Endometrial microvascular endothelial cells (primary cell): ENCODE results near the gene METRNL. TPM values are rescaled to one million over a fixed set of nuclear protein-coding genes. Genes with fewer than 3 reads are reported as not detected.
"Not testable (repeated sequence)": the region's sequence is repeated elsewhere in the genome, so short reads cannot be mapped to it uniquely, and the experiment has no call there.

Experiments used
- in situ Hi-C: cut with HindIII; loops from 2 replicates; pipeline ENCODE4 v1.10.0; 2017; ENCODE audit warnings: low sequenced_read_pairs, low pct_unique_long_range_greater_than_20kb; ENCODE audit errors: inconsistent ontology term
- total RNA-seq: library from RNA; depleted of rRNA; stranded (reverse); fragments of >200 nt; gene quantifications from one replicate; pipeline ENCODE4 v1.2.3, GENCODE V29; 2015; ENCODE audit errors: inconsistent ontology term

Gene METRNL
- total RNA-seq, 1 donor from 2014 or later = 11.9 TPM

DNA sequence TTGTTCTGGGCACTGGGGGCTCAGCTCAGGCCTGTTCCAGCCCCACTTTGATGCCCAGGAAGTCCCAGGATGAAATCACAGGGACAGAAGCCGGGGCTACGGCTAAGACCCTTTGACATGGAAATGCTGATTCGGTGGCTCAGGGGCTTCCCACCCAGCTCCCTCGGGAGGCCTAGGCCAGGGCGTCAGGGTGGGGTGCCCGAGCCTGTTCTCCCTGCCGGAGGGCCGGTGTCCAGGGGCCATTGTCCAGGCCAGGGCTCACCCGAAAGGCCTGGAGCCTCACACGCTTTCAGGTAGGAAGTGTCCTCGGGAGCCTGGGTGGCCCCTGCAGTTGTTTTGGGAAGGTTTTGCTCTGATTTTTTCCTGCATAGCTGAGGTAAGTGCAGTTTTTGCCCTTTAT, 34.0 kb downstream of the METRNL start:
- in situ Hi-C loops = no loop called here

DNA sequence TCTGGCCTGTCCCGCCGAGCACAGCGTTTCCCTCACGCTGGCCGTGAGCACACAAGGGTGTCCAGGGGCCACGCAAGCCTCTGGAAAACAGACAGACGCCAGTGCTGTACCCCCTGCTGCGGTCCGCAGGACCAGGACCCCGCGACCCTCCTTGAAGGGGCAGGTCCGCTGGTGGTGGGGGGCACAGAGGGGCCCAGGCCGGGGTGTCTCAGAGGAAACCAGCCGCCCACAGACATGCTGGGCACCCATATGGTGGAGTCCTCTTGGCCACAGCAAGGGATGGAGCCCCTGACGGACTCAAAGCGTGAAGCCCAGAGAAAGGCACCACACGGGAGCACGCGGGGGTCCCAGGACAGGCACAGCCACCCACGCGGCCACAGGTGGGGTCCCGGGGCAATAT, 34.4 kb downstream of the METRNL start:
- in situ Hi-C loops = no loop called here

GRCh38 chr17:83114706-83115105, 35.3 kb downstream of the METRNL start:
- in situ Hi-C loops = no loop called here

DNA sequence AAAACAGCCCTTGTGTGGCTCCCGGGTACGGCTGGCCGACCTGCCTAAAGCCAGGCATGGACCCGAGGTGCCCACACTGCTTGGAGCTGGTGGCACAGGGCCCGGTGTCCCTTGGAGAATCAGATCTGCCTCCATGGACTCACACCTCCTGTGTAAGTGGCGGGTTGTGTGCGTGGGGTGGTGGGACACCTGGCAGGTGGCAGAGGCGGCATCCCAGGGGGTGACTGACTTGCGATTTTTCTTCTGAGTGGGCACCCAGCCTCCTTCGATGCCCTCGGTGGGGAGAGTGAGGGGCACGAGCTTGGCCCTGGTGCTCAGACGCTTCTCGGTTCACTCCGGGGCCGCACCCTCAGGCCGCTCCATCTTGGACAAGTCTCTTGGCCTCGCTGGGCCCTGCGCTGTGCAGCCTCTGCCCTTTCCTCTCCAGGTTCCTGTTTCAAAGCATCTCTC, 35.8 kb downstream of the METRNL start:
- in situ Hi-C loops = no loop called here

GRCh38 chr17:83115832-83116231, 36.4 kb downstream of the METRNL start:
- in situ Hi-C loops = no loop called here

- in situ Hi-C loops = no loop called here
These were observed 36.9 kb downstream of the METRNL start for GRCh38 chr17:83116311-83116771.

DNA sequence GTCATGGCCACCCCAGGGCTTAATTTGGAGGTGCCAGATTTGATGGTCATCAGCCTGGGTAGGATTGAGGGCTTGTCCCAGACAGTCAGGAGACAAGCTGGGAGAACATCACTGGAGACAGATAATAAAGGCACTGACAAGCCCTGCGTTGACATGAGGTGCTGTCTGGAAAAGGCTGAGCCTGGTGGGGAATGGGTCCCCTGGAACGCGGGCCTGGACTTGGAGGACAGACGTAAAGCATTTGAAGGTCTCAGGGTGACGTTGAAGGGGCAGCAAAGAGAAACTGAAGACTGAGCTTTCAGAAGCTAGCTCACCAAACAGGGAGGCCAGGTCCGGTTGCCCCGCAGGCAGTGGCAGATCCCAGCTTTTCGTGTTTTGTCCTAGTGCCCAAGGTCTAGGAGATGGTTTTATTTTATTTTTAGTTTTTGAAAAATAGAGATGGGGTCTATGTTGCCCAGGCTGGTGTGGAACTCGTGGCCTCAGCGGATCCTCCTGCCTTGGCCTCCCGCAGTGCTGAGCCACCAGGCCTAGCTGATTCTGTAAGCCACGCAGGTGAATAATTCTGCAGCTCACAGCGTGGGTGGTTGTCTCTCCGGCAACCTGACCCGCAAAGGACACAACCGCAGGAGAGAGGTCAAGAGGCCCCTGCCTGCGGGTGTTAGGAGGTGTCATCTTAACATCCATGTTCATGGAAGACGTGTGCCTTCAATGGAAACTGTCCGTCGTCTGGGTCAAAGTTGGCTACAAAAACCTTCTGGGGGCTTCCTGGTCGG, 37.6 kb downstream of the METRNL start:
- in situ Hi-C loops = no loop called here

DNA sequence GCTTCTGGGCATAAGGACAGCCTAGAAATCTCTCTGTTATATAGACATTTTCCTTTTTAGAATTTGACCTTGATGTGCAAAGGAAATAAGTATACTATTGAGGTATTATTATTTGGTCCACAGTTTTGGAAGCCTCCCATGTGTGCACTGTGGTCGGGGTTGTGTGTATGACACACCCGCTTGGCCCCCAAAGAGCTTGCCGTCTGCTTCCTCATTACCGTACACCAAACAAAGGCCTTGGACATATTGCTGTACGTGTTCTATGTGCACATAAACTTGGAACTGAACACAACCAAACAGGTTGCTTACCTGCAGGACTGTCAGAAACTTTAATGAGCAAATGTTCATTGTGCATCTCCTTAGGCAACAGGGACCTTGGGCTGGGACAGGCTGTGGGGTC, 38.2 kb downstream of the METRNL start:
- in situ Hi-C loops = no loop called here

GRCh38 chr17:83118071-83118841, 38.8 kb downstream of the METRNL start:
- in situ Hi-C loops = no loop called here

GRCh38 chr17:83119987-83120864, 40.8 kb downstream of the METRNL start:
- in situ Hi-C loops = no loop called here

GRCh38 chr17:83121473-83121872, 42.1 kb downstream of the METRNL start:
- in situ Hi-C loops = not testable (repeated sequence)

DNA sequence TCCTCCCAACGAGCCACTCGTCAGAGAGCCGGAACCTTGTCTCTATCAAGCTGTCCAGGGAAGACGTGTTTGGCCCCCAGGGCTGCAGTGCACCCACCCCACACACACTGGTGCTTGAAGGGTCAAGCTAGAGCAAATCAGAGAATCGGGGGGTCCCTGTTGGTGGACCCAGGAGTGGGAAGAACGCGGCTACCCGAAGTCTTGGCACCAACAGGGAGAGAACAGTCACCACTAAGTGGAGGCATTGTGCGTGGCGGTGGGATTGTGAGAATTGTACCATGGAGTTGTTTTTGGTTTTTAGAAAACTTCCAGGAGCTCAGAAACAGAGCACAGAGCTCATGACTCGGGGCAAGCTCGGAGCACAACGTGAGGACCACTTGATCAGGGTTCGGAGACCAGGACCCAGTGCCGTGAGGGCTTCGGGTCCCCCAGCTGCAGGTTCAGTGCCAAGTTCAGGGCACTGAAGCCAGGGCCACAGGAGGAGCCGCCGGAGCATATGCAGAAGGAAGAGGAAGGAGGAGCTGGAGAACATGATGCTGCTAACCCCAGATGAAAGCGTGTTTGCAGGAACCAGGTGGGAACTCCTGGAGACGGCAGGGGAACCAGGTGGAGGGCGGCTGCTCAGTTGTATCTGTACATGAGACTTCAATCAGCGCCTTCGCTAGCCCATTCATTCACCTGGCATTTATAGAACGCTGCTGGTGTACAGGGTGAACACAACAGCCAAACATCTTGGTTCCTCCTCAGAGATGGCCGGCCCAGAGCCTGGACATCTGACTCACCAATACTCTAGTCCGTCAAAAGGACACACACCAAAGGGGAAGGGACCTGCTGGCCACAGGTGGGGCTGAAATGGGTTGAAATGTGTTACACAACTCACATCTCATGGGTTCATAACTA, 42.8 kb downstream of the METRNL start:
- in situ Hi-C loops = no loop called here

DNA sequence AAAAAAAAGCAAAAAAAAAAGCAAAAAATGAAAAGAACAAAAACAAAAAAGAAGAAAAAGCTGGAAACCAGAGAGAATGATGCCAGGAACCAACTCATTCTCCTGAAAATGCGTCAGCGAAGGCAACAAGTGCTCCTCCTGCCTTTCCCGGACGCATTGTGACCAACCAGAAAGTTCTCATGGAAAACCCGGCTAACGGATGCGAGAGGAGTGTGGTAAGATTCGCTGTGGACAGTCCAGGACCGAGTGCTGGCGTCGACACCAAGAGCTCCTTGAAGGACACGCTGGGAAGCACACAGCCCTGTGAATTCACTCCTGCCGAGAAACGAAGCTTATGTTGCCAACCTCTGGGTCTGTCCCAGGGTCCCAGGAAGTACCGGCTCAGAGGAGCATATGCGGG, 43.4 kb downstream of the METRNL start:
- in situ Hi-C loops = no loop called here

DNA sequence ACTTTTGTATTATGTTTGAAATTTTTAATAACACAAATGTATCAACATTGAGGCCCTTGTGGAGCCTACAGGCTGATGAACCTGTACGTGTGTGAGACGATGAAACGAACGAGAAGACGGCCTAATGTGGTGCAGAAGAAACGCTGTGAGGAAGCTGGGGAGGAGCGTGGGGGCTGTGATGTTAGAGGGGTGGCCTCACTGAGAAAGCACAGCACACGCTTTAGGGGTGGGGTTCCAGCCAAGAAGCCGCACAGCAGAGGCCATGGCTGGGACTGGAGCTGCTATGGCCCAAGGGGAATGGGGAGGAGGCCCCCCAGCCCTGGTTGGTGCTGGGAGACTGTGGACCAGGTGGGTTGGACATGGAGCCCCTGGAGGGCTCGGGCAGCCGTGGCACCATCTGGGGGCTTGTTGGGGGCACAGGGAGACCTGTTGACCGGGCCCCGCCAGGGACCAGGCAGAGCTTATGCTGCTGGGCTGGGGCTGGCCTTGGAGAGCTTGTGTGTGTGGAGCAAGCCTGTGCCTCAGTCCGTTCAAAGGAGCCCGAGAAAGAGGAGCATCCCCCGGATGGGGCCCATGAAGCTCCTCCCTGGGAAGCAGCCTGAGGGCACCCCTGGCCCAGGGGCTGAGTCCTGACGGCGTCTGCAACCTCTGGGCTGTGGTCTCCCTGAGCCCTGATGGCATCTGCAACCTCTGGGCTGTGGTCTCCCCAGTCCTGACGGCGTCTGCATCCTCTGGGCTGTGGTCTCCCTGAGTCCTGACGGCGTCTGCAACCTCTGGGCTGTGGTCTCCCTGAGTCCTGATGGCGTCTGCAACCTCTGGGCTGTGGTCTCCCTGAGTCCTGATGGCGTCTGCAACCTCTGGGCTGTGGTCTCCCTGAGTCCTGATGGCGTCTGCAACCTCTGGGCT, 44.7 kb downstream of the METRNL start:
- in situ Hi-C loops = no loop called here

DNA sequence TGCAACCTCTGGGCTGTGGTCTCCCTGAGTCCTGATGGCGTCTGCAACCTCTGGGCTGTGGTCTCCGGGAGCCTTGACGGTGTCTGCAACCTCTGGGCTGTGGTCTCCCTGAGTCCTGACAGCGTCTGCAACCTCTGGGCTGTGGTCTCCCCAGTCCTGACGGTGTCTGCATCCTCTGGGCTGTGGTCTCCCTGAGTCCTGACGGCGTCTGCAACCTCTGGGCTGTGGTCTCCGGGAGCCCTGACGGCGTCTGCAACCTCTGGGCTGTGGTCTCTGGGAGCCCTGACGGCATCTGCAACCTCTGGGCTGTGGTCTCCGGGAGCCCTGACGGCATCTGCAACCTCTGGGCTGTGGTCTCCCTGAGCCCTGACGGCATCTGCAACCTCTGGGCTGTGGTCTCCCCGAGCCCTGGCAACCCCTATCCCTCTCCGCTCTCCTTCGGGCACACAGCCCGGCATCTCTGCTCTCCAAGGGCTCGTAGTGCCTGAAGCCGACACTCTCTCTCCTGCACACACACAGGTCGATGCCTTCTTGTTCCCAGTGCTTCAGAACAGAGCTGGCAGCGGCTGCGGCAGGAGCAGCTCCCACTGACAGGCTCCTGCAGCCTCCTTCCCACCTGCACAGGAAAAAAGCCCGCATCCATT, 45.6 kb downstream of the METRNL start:
- in situ Hi-C loops = no loop called here

- in situ Hi-C loops = no loop called here
These were observed 46.3 kb downstream of the METRNL start for GRCh38 chr17:83125515-83126274.
